GM18870 (cell line): ENCODE measurements around the gene MAD1L1.

Experiments
- ATAC-seq: cut with Tn5 transposase; IDR thresholded peaks from one replicate; pipeline ENCODE4 v1.9.1; 2021; ENCODE audit warnings: moderate library complexity; ENCODE audit not compliant: unreplicated experiment

The MAD1L1 gene

DNA sequence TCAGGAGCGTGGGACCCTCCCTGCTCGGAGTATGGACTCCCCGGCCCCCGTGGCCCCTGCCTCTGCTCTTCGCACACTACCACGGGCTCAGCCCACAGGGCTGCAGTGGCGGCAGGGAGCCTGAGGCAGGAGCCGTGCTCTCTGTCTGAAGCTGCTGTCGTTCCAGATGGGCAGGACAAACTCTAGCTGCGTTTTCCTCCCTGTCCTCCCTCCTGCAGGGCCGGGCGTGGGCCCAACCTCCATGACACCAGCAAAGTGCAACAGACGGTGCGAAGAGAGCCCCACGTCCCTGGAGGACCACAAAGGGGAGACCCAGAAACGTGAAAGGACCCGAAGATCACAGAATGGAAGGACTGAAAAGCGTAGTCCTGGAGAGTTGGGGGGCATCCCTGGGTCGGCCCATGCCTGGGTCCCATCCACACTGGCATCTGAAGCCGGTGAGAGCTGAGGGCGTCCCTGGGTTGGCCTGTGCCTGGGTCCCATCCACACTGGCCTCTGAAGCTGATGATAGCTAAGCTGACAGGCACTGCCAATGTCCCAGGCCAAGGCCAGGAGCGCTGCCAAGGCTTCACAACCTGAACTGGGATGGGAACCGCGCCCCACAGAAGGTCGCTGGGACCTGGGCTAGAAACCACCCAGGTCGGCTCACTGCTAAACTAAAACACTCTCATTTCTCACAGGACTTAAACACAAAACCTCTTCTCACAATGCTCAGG, 267.0 kb downstream of the MAD1L1 start:
- ATAC-seq, result no peak

- ATAC-seq, result no peak
Measured at GRCh38 chr7:1964913-1965578, 267.7 kb downstream of the MAD1L1 start.

- no peak for ATAC-seq
Measured at GRCh38 chr7:1964211-1964912, 268.4 kb downstream of the MAD1L1 start.

DNA sequence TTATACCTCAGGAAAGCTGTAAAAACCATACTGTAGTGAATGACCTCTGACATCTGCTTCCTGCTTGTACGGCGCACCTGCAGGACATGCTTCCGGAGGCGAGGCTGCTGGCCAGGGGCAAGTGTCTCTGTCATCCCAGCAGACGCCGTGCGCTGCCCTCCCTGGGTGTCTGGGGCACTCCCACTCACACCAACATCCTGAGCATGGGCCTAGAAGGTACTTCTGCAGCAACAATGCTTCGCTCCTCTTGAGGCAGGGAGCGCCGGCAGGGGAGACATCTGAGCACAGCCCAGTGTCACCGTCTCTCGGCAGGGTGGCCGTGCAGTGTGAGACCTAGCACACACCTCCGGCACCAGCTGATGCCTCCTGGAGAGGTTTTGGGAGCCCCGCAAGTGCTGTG, 269.2 kb downstream of the MAD1L1 start:
- ATAC-seq, result no peak

DNA sequence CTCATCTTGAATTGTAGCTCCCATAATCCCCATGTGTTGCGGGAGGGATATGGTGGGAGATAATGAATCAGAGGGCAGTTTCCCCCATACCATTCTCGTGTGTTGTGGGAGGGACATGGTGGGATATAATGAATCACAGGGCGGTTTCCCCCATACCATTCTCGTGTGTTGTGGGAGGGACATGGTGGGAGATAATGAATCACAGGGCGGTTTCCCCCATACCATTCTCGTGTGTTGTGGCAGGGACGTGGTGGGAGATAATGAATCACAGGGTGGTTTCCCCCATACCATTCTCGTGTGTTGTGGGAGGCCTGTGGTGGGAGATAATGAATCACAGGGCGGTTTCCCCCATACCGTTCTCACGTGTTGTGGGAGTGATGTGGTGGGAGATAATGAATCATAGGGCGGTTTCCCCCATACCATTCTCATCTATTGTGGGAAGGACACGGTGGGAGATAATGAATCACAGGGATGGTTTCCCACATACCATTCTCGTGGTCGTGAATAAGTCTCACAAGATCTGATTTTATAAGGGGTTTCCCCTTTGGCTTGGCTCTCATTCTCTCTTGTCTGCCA, 271.0 kb downstream of the MAD1L1 start:
- no peak for ATAC-seq

GRCh38 chr7:1959305-1959704, 273.4 kb downstream of the MAD1L1 start:
- ATAC-seq, result no peak

DNA sequence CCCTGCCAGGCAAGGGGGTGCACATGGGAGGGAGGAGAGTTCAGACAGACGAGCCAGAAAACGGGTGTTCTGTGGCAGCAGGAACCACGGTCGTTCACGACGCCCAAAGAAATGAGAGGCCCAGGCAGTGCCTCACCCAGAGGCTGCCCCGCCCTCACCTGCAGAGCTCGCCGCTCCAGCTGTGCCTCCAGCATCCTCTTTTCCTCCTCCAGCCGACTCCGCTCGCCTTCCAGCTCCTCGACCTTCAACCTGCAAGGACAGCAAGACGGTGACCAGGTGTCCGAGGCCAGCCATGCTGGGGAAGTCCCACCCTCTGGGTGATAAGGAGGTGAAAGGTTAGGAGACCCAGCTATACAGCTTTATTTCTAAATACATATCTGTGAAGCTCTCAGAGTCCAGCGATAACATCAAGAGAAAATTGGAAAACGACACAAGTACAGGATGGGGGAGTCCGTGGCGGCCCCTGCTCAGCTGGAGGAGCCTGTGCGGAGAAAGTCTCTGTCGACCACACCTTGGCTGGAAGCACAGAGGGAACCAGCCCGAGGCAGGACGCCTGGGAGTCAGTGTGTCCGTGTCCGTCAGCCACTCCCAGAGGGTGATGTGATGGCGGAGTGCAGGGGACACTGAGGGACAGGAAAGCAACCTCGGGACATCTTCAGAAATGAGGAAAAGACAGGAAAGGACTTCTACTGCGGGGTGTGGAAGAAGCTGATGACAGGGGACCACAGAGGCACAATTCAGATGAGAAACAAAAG, 275.1 kb downstream of the MAD1L1 start:
- ATAC-seq, result no peak

GRCh38 chr7:1956611-1957470, 275.9 kb downstream of the MAD1L1 start:
- no peak for ATAC-seq

DNA sequence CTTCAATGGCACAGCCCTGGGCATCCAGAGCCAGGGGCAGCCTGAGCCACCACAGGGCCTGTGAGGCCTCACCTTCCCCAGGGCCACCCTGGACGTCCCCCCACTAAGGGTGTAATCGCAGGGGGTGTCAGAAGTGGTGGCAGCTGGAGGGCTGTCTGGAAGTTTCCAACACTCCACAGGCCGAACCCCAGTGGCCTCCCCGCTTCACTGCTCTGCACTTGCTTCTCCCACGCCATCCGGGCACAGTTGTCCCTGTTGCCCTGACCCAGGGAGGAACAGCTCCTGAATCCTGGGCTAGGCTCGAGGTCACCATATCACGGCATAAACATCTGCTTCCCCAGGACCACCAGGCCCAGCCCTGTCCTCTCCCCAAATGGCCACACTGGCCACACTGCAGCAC, 276.6 kb downstream of the MAD1L1 start:
- no peak for ATAC-seq

GRCh38 chr7:1954366-1955004, 278.3 kb downstream of the MAD1L1 start:
- ATAC-seq, result no peak

GRCh38 chr7:1953199-1954190, 279.2 kb downstream of the MAD1L1 start:
- ATAC-seq, result no peak

DNA sequence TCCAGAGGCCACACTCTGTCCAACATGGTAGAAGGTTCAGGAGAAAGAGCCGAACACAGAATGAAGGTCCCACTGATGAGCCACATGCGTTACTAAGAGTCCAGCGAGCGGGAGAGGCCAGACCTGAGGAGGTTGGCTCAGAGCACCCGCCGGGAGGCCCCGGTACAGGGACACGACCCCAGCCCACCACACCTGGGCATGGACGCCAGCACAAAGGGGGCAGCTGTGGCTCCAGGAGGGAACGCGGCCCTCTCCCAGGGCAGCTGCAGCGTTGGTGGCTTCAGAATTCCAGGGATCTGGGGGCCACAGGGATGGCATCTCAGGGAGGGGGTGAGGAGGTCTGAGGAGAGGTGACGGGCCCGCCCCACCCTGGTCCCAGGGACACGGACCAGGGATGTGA, 280.0 kb downstream of the MAD1L1 start:
- ATAC-seq, result no peak

DNA sequence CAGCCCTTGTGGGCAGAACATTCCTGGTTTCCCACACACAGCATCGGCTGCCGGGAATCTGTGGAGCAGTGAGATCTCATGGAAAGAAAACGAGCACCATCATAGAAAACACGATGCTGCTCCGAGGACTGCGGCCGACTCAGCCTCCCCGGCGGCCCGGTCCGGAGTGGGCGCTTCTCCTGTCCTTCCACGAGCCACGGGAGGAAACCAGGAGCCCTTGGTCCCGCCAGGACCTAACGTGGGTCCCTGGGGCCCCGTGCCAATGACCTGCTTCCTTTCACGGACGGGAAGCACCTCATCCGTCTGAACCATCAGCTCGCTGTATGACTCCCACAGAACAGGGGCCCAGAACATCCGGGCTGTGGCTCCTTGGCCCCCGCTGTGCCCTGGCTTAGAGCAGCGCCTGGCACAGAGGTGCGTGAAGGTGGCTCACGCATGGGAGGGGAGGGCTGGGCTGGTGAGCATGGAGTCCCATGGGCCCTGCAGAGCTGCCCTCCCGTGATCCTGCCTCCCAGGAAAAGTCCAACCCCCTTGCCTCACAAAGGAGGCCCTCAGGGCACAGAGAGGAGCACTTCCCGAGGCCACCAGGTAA, 280.5 kb downstream of the MAD1L1 start:
- ATAC-seq, result no peak

GRCh38 chr7:1951600-1951999, 281.1 kb downstream of the MAD1L1 start:
- ATAC-seq, result no peak

- no peak for ATAC-seq
Measured at GRCh38 chr7:1951159-1951536, 281.6 kb downstream of the MAD1L1 start.

- ATAC-seq, result no peak
Measured at GRCh38 chr7:1950452-1951158, 282.1 kb downstream of the MAD1L1 start.

DNA sequence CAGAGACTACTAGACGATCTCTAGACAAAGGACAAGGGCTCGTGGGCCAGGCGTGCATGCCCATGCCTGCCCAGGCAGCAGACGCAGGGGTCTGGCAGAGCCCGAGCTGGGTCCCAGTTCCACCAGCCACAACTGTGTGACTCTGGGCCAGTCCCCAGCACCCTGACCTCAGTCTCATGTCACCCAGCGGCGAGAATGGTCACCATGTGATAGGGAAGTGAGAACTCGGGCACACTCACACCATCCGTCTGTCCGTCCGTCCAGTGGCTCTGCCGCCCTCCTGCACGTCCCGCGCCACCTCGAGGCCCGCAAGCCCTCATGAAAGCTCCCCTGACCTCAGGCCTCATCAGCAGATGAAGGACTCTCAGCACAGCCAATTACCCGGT, 282.7 kb downstream of the MAD1L1 start:
- ATAC-seq, result no peak

- ATAC-seq, result no peak
Measured at GRCh38 chr7:1949681-1950055, 283.1 kb downstream of the MAD1L1 start.
